ENCODE measurements around the gene P3H1.
"Not testable (repeated sequence)": the region's sequence is repeated elsewhere in the genome, so short reads cannot be mapped to it uniquely, and the experiment has no call there.

The P3H1 gene

GRCh38 chr1:42768172-42768571, 1.3 kb upstream of the P3H1 start:
- DNase-seq = no peak

- DNase-seq = no peak
These were observed 727 bp upstream of the P3H1 start for GRCh38 chr1:42767510-42768000.

DNA sequence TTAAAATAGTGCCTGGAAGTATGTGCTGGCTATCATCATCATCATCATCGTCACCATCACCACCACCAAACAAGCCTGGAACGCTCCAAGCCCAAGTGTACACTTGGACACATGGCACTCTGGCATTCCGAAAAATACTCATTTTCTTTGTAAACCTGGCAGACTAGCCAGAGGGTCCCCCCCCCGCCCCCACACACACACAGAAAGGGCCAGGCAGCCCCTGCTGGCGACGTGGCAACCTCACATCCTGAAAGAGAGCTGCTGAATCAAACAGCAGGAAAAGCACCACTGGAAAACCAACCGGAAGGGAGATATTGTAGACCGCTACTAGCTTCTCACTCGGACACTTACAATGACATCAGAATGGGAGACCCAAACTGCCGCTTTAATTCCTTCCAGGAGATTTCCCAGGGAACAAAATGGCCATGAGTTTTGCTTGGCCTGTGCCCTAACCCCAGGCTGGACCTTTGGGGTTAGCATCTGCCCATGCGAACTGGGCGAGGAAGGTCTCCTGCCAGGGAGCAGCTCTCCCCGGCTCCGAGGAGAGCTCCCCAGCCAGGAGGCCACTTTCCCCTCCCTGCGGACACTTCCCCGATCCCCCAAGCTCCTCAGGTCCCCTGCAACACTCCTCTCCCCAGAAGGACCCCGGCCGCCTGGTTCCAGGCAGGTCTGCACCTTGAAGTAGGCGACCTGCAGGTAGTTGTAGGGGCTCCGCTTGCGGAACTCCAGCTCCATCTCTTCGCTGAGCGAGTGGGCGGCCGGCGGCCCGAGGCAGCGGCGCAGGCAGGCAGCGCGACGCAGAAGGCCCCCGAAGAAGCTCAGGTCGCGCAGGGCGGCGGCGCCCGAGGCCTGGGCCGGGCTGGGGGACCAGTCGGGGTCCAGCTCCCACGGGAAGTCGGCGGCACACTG, 742 bp downstream of the P3H1 start:
- no peak for DNase-seq

DNA sequence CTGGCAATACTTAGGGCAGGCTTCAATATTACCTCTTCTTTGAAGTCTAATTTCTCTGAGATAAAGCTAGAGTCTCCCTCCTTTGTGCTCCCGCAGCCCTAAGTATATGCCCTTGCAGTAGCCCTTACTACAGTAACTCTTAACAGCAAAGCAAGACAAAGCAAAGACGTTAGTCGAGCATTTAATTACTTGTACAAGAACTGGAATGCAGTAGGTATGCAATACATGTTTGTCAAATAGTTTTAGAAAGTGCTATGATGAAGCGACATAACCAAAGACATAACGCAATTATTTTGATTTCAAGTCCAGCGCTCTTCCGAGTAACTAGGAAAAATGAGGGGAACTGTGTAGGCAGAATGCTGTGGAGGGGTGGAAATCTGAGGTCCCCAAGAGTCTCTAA, 1.6 kb downstream of the P3H1 start:
- DNase-seq = no peak

- no peak for DNase-seq
These were observed 4.6 kb downstream of the P3H1 start for GRCh38 chr1:42762269-42762668.

- DNase-seq = no peak
These were observed 5.3 kb downstream of the P3H1 start for GRCh38 chr1:42761567-42761966.

DNA sequence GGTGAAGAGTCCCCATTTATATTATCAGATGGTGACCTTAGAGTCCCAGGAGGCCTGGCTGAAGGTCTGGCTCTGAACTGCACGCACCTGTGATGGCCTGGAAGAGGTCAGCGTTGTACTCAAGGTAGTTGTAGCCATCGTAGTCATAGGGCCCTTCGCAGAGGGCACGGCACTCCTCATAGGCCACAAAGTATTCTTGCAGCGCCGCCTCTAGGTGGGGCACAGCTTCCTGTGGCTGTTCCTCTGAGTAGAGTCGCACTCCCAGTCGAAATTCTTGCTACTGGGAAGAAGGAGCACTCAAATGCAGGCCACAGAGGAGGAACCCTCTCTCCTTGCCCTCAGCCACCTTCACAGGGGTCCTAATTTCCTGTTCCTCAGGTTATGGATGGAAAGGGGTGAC, 7.7 kb downstream of the P3H1 start:
- DNase-seq = no peak

DNA sequence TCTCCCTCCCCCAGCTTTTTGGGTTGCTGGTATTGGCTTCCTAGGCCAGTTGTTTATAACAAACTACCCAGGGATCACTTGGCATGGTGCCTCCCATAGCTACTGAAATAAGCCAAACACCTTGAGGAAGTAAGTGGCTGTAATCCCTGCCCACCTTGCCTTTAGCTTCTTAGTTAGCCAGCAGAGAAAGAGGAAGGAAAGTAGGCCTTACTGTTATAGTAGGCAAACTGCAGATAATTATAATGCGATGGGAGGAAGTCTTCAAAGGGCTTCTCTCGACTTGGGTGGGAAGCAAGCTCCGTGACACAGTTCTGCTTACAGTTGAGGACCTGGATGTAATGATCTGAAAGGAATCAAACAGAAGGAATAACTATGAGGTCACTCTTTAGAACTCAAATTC, 8.2 kb downstream of the P3H1 start:
- DNase-seq = no peak

DNA sequence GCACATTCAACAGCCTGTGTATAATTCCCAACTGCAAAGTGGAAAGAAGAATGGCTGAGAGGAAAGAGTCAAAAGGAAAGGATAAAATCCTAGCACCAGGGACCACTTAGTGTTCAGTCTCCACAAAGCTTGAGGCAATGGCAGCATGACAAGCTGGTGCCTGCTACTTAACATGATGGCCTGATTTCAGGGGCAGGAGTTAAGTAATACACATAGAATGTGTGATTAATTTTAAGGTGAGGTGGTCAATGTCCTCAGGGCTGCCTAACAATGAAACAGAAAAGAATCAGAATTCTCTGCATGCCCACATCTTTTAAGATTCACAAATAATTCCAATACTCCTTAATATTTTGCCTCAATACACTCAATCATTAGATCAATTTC, 8.9 kb downstream of the P3H1 start:
- DNase-seq = no peak

DNA sequence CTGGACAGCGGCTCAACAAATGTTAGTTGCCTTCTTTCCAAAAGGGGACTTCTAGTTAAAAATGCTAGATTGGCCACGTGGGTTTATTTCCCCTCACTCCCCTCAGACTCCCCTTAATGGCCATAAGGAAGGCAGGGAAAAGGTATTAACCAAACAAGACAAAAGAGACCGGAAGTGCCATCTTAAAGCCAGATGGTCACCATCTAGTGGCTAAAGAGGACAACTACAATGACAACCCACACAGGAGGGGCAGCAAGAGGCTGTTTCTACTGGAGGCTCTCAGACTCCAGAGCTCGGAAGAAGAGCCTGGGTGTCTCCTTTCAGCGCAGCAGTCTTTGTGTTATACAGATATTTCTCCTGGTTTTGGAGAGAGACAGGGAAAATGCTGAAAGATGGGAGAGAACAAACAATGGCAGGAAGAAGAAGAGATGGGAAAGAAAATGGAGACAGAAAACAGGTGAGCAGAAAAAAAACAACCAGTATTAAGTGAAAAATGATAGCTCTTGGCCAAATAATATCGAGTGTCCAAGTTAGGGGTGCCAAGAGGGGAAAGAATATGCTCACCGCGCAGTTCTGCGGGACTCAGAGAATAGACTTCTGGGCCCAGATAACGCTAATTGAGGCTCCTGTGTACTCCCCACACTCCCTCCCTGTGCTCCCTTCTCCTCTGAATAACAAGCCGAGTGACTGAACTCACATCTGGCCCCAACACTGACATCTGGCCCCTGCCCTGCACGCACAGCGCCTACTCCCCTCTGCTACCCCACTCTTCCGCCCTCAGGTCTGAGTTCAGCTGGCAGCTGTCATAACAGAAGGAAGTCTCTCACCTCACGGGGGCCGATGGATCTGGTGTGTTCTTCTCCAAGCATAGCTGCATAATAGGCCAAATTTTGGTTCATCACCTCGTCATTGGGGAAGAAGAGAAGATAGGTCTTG, 9.6 kb downstream of the P3H1 start:
- no peak for DNase-seq

- DNase-seq = no peak
These were observed 13.8 kb downstream of the P3H1 start for GRCh38 chr1:42753070-42753469.

DNA sequence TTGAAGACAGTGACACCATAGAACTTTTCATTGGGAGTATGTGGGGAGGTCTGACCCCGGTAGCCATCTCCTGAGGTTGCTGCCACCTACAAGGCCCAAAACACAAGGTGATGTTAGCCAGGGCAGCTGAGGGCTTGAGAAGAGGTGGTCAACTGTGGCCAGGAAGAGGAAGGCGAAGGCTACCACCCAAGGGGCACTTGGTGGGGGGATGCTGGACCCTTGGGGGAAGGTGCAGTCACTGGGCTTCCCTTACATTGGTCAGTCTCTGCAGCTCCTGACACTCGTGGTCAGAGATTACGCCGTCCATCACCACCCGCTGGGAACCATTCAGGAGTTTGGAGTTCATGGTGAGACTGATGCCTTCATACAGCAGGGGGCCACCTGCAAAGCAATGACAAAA, 14.5 kb downstream of the P3H1 start:
- no peak for DNase-seq

DNA sequence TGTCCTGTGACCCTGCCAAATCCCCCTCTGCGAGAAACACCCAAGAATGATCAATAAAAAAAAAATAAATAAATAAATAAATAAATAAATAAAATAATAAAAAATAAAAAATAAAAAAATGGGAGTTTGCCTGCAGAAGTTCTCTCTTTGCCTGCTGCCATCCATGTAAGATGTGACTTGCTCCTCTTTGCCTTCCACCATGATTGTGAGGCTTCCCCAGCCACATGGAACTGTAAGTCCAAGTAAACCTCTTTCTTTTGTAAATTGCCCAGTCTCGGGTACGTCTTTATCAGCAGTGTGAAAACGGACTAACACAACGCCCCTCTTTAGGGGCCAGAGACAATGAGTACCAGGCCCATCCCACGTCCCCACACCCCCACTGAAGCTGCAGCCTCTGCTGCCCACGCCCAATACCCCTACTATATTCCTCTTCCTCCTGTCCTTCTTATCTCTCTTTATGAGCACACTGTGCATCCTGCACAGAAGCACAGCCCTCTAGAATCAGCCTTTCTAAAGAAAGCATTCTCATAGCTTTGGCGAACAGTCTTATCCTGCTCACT, 15.2 kb downstream of the P3H1 start:
- DNase-seq = not testable (repeated sequence)

DNA sequence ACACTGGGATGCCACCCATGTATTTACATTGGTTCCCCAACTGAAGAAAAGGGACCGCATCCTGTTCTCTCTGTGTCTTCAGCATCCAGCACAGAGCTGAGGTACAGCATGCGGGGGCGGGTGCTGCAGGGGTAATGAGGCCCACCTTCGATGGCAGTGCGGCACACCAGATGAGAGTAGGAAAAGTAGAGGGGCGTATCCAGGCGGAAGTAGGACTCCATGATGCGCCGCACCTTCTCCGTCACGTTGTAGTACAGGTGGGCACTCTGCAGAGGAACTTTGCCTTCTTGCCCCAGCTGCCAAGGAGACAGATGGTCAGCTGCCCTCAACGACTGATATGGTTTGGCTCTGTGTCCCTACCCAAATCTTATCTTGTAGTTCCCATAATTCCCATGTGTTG, 16.8 kb downstream of the P3H1 start:
- DNase-seq = no peak

DNA sequence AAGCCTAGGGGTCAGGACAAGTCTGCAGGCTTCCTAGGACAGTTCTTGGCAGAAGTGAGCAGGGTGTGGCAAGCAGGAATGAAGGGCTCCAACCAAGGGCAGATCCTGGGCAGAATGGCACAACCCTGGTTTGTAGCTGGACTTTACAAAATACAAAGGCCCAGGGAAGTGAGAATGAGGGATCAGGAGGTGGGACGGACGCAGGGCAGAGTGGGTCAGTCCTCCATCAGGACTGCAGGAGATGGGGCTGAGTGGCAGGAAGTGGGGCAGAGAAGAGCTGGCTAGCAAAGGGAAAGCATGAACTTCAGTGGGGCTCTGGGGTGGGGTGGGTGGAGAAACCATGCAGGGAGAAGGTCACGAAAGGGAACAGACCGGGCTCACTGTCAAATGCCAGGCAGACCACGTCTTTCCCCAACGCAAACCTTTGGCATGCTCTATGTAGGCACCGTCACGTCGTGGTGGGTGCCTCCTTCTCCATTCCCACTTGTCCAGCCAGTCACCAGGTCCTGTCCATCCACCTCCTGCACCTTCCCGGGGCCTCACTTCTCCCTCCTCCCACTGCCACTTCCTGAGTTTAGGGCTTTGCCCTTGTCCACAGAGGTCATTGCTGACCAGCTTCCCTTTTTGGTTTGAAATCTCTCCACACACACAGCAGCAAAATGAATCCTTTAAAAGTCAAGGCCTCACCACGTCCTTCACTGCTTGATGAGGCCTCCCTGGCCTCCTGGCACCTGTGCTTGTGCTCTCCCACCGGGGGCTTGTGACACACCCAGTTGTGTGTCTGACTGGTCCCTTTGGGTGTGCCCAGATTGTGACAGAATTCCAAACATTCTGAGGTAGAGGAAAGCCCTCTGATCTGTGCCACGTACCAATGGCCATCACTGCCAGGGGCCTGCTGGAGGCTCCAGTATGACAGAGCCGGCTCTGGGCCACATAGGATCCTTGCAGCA, 18.1 kb downstream of the P3H1 start:
- no peak for DNase-seq

DNA sequence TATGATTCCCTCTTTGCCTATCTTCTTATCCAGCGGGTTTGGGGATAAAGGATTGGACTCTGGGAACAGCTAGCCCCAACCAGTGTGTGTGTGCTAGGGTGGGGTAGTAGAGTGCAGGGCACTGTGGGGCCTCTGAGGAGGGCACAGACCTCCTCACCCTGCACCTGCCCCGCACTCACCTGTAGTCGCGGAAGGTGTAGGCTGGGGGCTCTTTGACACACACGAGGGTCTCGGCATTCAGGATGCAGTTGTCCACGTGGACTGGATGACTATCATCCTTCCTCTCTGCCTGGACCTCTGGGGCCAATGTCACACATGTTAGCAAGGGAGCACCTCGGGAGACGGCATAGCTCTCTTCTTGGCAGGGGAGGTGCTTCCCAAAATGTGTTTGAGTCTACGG, 18.8 kb downstream of the P3H1 start:
- no peak for DNase-seq

DNA sequence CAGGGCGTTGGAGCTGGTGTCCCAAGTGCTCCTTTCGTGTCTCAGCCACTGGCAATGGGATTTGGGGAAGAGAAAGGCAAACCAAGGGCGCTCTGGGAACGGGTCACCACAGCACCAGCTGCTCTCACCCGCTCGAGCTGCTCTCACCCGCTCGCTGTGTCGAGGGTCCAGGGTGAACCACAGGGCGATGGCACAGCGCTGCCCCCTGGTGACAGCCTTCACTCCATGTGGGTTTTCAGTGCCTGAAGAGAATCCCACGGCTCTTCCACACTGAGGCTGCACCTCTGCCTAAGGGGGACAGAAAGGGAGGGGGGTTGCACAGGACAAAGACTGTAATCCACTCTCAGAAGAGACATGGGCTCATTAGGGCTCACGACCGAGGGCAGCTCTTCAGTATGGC, 19.7 kb downstream of the P3H1 start:
- no peak for DNase-seq

- no peak for DNase-seq
These were observed 20.3 kb downstream of the P3H1 start for GRCh38 chr1:42746436-42747105.

- no peak for DNase-seq
These were observed 21.0 kb downstream of the P3H1 start for GRCh38 chr1:42745851-42746250.

DNA sequence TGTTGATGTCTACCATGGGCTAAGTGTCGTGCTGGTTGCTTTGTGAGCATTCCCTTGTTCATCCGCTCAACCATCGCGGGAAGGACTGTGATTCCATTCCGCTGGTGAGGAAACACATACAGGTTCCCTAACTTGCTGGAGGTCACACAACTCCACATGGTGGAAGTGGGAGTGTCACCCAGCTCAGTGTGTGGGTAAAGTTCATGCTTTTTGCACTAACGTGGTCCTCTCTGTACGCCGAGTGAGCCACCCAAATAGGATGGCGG, 22.7 kb downstream of the P3H1 start:
- no peak for DNase-seq

GRCh38 chr1:42743317-42744147, 23.3 kb downstream of the P3H1 start:
- no peak for DNase-seq

Data from NCI-H187 treated with DMSO at 0.1 percent for 48 hours (cell line).